ENCODE data around the gene CENPM.

- TF ChIP-seq EZH2 (IDR thresholded peaks at IDR 0.05; ENCODE audit: borderline replicate concordance, insufficient read depth, low read length, poor library complexity, severe bottlenecking) = no peak
- TF ChIP-seq CTCF (IDR thresholded peaks at IDR 0.05; ENCODE audit: poor library complexity, severe bottlenecking) = no peak
- no peak for TF ChIP-seq POLR2AphosphoS5 (IDR thresholded peaks at IDR 0.05)
These were observed 54.2 kb downstream of the CENPM start for GRCh38 chr22:41892721-41893120.

Measured in neural cell (in vitro differentiated cells).